Caco-2 (cell line): ENCODE data around the gene FHL1. TPM values are rescaled to one million over a fixed set of nuclear protein-coding genes. Genes with fewer than 3 reads are reported as not detected.
"Not testable (repeated sequence)": the region's sequence is repeated elsewhere in the genome, so short reads cannot be mapped to it uniquely, and the experiment has no call there.

Experiments
- BruUV-seq: library from RNA; stranded (reverse); fragments of 400-500 nt; replicated peaks from 2 replicates; lab custom pipeline; 2021; lab: Mats Ljungman, UMichigan
- CTCF ChIA-PET: fragments of 300-600 bp; sonication (Branson Sonifier 250); formaldehyde crosslinking; loops from one replicate; lab custom pipeline; 2022; ENCODE audit warnings: antibody characterized with exemption; lab: Charles Lee
- POLR2A ChIA-PET: fragments of 300-600 bp; sonication (Branson Sonifier 250); formaldehyde crosslinking; loops from one replicate; lab custom pipeline; 2022; ENCODE audit warnings: antibody characterized with exemption; lab: Charles Lee
- DNase-seq, 2 experiments: peaks; one replicate each; pipeline versions ENCODE4 v3.0.0 to v3.0.0-alpha.2; 2020 to 2022
- H3K27me3 ChIP-seq: replicated peaks from 2 replicates; pipeline ENCODE4 v1.6.0; 2011; ENCODE audit warnings: low read length; ENCODE audit not compliant: control insufficient read depth, insufficient read depth
- H3K36me3 ChIP-seq: 2 replicates; pipeline ENCODE4 v1.5.1; 2011; ENCODE audit warnings: low read length; ENCODE audit not compliant: control insufficient read depth, insufficient read depth
- H3K4me1 ChIP-seq: fragments of 250-450 bp; sonication (Bioruptor Pico); 2 replicates; pipeline ENCODE4 v1.5.1; 2020; ENCODE audit warnings: mild to moderate bottlenecking
- H3K4me3 ChIP-seq: 2 replicates; pipeline ENCODE4 v1.5.1; 2011; ENCODE audit warnings: low read depth, mild to moderate bottlenecking, control low read depth, low read length
- H3K9me3 ChIP-seq: fragments of 250-450 bp; sonication (Bioruptor Pico); 2 replicates; pipeline ENCODE4 v1.5.1; 2020; ENCODE audit warnings: mild to moderate bottlenecking, moderate library complexity
- H3K27ac Mint-ChIP-seq: one replicate; pipeline ENCODE4 v1.8.0; 2022; ENCODE audit warnings: mixed read lengths; ENCODE audit not compliant: unreplicated experiment
- H3K27me3 Mint-ChIP-seq: one replicate; pipeline ENCODE4 v1.8.0; 2022; ENCODE audit warnings: mixed read lengths; ENCODE audit not compliant: insufficient read depth, unreplicated experiment
- H3K36me3 Mint-ChIP-seq: one replicate; pipeline ENCODE4 v1.8.0; 2022; ENCODE audit warnings: mild to moderate bottlenecking, mixed read lengths; ENCODE audit not compliant: insufficient read depth, unreplicated experiment
- H3K4me1 Mint-ChIP-seq: one replicate; pipeline ENCODE4 v1.8.0; 2022; ENCODE audit warnings: low read depth, mixed read lengths; ENCODE audit not compliant: unreplicated experiment
- H3K4me3 Mint-ChIP-seq: one replicate; pipeline ENCODE4 v1.8.0; 2022; ENCODE audit warnings: mild to moderate bottlenecking, moderate library complexity, mixed read lengths; ENCODE audit not compliant: unreplicated experiment
- H3K9me3 Mint-ChIP-seq: one replicate; pipeline ENCODE4 v1.8.0; 2022; ENCODE audit warnings: mixed read lengths; ENCODE audit not compliant: unreplicated experiment
- CTCF ChIP-seq, 2 experiments: fragments of 200-600 bp in 1 of 2; IDR thresholded peaks; 1 replicate in 1 of 2; 2 replicates in 1 of 2; pipeline versions ENCODE4 v1.5.1 to v1.8.0; 2011 to 2022; ENCODE audit warnings: antibody characterized with exemption in 1 of 2, control low read depth in 1 of 2, inconsistent platforms in 1 of 2, low read depth in 1 of 2, low read length in 1 of 2, mild to moderate bottlenecking in 1 of 2, moderate library complexity in 1 of 2; ENCODE audit not compliant: insufficient read depth in 1 of 2, severe bottlenecking in 1 of 2, unreplicated experiment in 1 of 2
- intact Hi-C: fragments of 100-400 bp; cut with micrococcal nuclease; formaldehyde crosslinking; loops from one replicate; pipeline ENCODE4 v1.10.0; 2022; ENCODE audit not compliant: unreplicated experiment
- total RNA-seq: library from RNA; stranded (reverse); gene quantifications from 2 replicates; pipeline ENCODE4 v1.2.3, GENCODE V29; 2022

FHL1 gene
- total RNA-seq, 1 experiment from 2014 or later, result 0.16 TPM

GRCh38 chrX:136228839-136229207 is 81.5 kb downstream of the FHL1 start:
- no peaks in the 10 kb centered on the region for H3K36me3 Mint-ChIP-seq
- Histone ChIP-seq H3K27me3 (no peaks in the 10 kb centered on the region), H3K9me3 (no peaks in the 10 kb centered on the region), H3K36me3 (no peaks in the 10 kb centered on the region), H3K4me3 (no peak overlapping the region), H3K4me1 (no peaks in the 10 kb centered on the region)
- H3K27ac Mint-ChIP-seq, result no peak overlapping the region
- no peak for DNase-seq
- no peaks in the 10 kb centered on the region for H3K9me3 Mint-ChIP-seq
- no peaks in the 10 kb centered on the region for H3K4me1 Mint-ChIP-seq
- POLR2A ChIA-PET, result no interaction called here
- no peak overlapping the region for H3K4me3 Mint-ChIP-seq
- BruUV-seq, result no TSS peak
- no peak for TF ChIP-seq CTCF (IDR thresholded peaks at IDR 0.05; ENCODE audit: insufficient read depth in 1 of 2, low read depth in 1 of 2, low read length in 1 of 2, severe bottlenecking in 1 of 2, unreplicated experiment in 1 of 2)
- no peaks in the 10 kb centered on the region for H3K27me3 Mint-ChIP-seq
- intact Hi-C loops, result no loop called here
- CTCF ChIA-PET, result no interaction called here

GRCh38 chrX:136237074-136237473 is 89.7 kb downstream of the FHL1 start:
- intact Hi-C loops, result no loop called here
- no peak overlapping the region for H3K4me3 Mint-ChIP-seq
- H3K4me1 Mint-ChIP-seq, result no peaks in the 10 kb centered on the region
- TF ChIP-seq CTCF (IDR thresholded peaks at IDR 0.05; ENCODE audit: insufficient read depth in 1 of 2, low read depth in 1 of 2, low read length in 1 of 2, severe bottlenecking in 1 of 2, unreplicated experiment in 1 of 2), result no peak
- no peaks in the 10 kb centered on the region for H3K36me3 ChIP-seq
- DNase-seq, result no peak
- H3K27me3 ChIP-seq, result no peaks in the 10 kb centered on the region
- no peaks in the 10 kb centered on the region for H3K9me3 Mint-ChIP-seq
- no peak overlapping the region for H3K27ac Mint-ChIP-seq
- POLR2A ChIA-PET, result no interaction called here
- H3K9me3 ChIP-seq, result no peaks in the 10 kb centered on the region
- peaks cover 6% of the 10 kb centered on the region for H3K36me3 Mint-ChIP-seq
- no peaks in the 10 kb centered on the region for H3K4me1 ChIP-seq
- CTCF ChIA-PET, result no interaction called here
- H3K4me3 ChIP-seq, result no peak overlapping the region
- no TSS peak for BruUV-seq
- no peaks in the 10 kb centered on the region for H3K27me3 Mint-ChIP-seq

GRCh38 chrX:136237849-136238248 is 90.5 kb downstream of the FHL1 start:
- intact Hi-C loops, H3K4me1 ChIP-seq, H3K36me3 ChIP-seq, H3K4me1 Mint-ChIP-seq, H3K27me3 ChIP-seq, H3K27ac Mint-ChIP-seq, H3K4me3 ChIP-seq, H3K4me3 Mint-ChIP-seq, BruUV-seq, DNase-seq, H3K27me3 Mint-ChIP-seq, POLR2A ChIA-PET, H3K9me3 Mint-ChIP-seq, H3K36me3 Mint-ChIP-seq, CTCF ChIA-PET, H3K9me3 ChIP-seq: not testable (repeated sequence)

- POLR2A ChIA-PET, result no interaction called here
- no peak overlapping the region for H3K4me3 Mint-ChIP-seq
- H3K27me3 Mint-ChIP-seq, result no peaks in the 10 kb centered on the region
- Histone ChIP-seq H3K36me3 (no peaks in the 10 kb centered on the region), H3K9me3 (no peaks in the 10 kb centered on the region), H3K4me3 (no peak overlapping the region), H3K27me3 (no peaks in the 10 kb centered on the region), H3K4me1 (no peaks in the 10 kb centered on the region)
- peaks cover 14% of the 10 kb centered on the region for H3K36me3 Mint-ChIP-seq
- H3K27ac Mint-ChIP-seq, result no peak overlapping the region
- no peaks in the 10 kb centered on the region for H3K4me1 Mint-ChIP-seq
- no peak for DNase-seq
- TF ChIP-seq CTCF (IDR thresholded peaks at IDR 0.05; ENCODE audit: insufficient read depth in 1 of 2, low read depth in 1 of 2, low read length in 1 of 2, severe bottlenecking in 1 of 2, unreplicated experiment in 1 of 2), result no peak
- no peaks in the 10 kb centered on the region for H3K9me3 Mint-ChIP-seq
- intact Hi-C loops, result no loop called here
- BruUV-seq, result no TSS peak
- CTCF ChIA-PET, result no interaction called here
These were observed 98.9 kb downstream of the FHL1 start for GRCh38 chrX:136246201-136246600.
